ENCODE results near the gene ANKUB1. TPM values are rescaled to one million over a fixed set of nuclear protein-coding genes. Genes with fewer than 3 reads are reported as not detected.

ANKUB1 gene
- total and polyA plus RNA-seq, 9 of the 15 experiments (the other 6 are each of a cell fraction or from before 2014, with no cell fraction given), result not detected

DNA sequence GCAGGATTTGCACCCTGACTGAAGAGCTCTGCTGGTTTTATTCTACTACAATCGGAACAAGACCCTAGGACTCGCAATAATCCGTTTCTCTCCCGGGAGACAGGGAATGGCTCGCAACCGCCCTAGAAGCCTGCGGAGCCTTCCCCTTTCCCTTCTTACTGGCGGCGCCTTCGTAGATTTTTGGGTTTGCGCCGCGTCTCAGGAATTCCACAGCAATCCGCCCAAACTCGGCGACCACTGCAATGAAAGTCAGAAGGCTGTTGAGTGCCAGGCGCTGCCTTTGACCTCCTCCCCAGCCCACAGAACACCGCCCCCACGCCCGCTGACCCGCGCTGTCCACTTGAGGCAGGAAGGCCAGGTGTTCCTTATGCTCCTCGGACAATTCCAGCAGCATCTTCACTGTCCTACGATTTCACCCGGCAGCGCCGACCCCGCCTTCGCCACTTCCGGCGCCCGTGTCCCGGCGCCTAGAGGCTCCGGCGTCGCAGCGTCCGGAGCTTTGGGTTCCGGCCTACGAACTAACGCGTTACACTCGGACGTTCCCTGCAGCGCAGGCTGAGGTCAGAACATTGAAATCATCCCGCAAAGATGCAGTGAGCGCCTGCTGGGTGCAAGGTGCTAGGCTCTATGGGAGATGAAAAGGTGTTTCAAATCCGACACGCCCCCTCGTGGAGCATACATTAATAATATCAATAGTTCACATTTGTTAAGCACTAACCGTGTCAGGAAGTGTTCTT is 40.1 kb downstream of the ANKUB1 start, which contains the start of gene COMMD2 (continued):
- TF ChIP-seq CCNT2 (IDR thresholded peaks at IDR 0.05; ENCODE audit: borderline replicate concordance, extremely low read depth, insufficient read length, low read depth, low read length) (peak; percentile 75), ZC3H11A (IDR thresholded peaks at IDR 0.05; ENCODE audit: low read depth, low read length) (peak; percentile 85; the same call in 1 of the 2 replicates), HDAC8 (tag; IDR thresholded peaks at IDR 0.05) (no peak), NFIC (IDR thresholded peaks at IDR 0.05) (peak; percentile 46), BRD4 (IDR thresholded peaks at IDR 0.05) (peak; percentile 64; the same call in 1 of the 2 replicates), ETV1 (tag; conservative IDR thresholded peaks at IDR 0.05; ENCODE audit: low read depth) (peak; percentile 82), KDM4B (IDR thresholded peaks at IDR 0.05; ENCODE audit: borderline replicate concordance in 2 of 2, low read depth in 1 of 2) (peak in 1 of 2 experiments; percentile 94; a peak in 1 of 4 replicates), MECOM (CRISPR knock-in tag; IDR thresholded peaks at IDR 0.05) (peak; percentile 81), ZNF12 (CRISPR knock-in tag; IDR thresholded peaks at IDR 0.05) (peak; percentile 74; the same call in 1 of the 2 replicates), EGR1 (conservative IDR thresholded peaks at IDR 0.05) (peak; percentile 33; the same call in 1 of the 2 replicates), CBX2 (IDR thresholded peaks at IDR 0.05; ENCODE audit: insufficient read depth, low read length, poor library complexity, severe bottlenecking) (no peak), HMGN3 (IDR thresholded peaks at IDR 0.05; ENCODE audit: borderline replicate concordance, extremely low read depth, insufficient read length, low read depth, low read length) (peak; percentile 95), PHB (CRISPR knock-in tag; IDR thresholded peaks at IDR 0.05) (no peak), KAT7 (CRISPR knock-in tag; IDR thresholded peaks at IDR 0.05; ENCODE audit: borderline replicate concordance) (peak; percentile 74; the same call in 1 of the 2 replicates), SRSF7 (optimal IDR thresholded peaks at IDR 0.05; ENCODE audit: low read depth, low read length) (no peak), POLR3A (IDR thresholded peaks at IDR 0.05; ENCODE audit: borderline replicate concordance, extremely low read depth, insufficient read depth, insufficient read length) (no peak), ERF (CRISPR knock-in tag; IDR thresholded peaks at IDR 0.05) (no peak), NBN (IDR thresholded peaks at IDR 0.05; ENCODE audit: low read depth) (peak; percentile 86)
- TF ChIP-seq, protein P1, sequence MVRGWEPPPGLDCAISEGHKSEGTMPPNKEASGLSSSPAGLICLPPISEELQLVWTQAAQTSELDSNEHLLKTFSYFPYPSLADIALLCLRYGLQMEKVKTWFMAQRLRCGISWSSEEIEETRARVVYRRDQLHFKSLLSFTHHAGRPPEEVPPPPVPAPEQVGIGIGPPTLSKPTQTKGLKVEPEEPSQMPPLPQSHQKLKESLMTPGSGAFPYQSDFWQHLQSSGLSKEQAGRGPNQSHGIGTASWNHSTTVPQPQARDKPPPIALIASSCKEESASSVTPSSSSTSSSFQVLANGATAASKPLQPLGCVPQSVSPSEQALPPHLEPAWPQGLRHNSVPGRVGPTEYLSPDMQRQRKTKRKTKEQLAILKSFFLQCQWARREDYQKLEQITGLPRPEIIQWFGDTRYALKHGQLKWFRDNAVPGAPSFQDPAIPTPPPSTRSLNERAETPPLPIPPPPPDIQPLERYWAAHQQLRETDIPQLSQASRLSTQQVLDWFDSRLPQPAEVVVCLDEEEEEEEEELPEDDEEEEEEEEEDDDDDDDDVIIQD (CRISPR knock-in tag; IDR thresholded peaks at IDR 0.05), result no peak
- TF ChIP-seq, protein P2, sequence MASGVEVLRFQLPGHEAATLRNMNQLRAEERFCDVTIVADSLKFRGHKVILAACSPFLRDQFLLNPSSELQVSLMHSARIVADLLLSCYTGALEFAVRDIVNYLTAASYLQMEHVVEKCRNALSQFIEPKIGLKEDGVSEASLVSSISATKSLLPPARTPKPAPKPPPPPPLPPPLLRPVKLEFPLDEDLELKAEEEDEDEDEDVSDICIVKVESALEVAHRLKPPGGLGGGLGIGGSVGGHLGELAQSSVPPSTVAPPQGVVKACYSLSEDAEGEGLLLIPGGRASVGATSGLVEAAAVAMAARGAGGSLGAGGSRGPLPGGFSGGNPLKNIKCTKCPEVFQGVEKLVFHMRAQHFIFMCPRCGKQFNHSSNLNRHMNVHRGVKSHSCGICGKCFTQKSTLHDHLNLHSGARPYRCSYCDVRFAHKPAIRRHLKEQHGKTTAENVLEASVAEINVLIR (CRISPR knock-in tag; IDR thresholded peaks at IDR 0.05), result peak; percentile 53; the same call in 1 of the 2 replicates
- TF ChIP-seq, protein P3, sequence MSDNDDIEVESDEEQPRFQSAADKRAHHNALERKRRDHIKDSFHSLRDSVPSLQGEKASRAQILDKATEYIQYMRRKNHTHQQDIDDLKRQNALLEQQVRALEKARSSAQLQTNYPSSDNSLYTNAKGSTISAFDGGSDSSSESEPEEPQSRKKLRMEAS (CRISPR knock-in tag; IDR thresholded peaks at IDR 0.05), result 0 out of 2 replicates have a peak, but pooled peaks have one; percentile 34
- TF ChIP-seq, protein P4, sequence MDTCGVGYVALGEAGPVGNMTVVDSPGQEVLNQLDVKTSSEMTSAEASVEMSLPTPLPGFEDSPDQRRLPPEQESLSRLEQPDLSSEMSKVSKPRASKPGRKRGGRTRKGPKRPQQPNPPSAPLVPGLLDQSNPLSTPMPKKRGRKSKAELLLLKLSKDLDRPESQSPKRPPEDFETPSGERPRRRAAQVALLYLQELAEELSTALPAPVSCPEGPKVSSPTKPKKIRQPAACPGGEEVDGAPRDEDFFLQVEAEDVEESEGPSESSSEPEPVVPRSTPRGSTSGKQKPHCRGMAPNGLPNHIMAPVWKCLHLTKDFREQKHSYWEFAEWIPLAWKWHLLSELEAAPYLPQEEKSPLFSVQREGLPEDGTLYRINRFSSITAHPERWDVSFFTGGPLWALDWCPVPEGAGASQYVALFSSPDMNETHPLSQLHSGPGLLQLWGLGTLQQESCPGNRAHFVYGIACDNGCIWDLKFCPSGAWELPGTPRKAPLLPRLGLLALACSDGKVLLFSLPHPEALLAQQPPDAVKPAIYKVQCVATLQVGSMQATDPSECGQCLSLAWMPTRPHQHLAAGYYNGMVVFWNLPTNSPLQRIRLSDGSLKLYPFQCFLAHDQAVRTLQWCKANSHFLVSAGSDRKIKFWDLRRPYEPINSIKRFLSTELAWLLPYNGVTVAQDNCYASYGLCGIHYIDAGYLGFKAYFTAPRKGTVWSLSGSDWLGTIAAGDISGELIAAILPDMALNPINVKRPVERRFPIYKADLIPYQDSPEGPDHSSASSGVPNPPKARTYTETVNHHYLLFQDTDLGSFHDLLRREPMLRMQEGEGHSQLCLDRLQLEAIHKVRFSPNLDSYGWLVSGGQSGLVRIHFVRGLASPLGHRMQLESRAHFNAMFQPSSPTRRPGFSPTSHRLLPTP (IDR thresholded peaks at IDR 0.05; ENCODE audit: borderline replicate concordance, extremely low read depth, insufficient read length), result no peak
